ENCODE data around the gene LYPD6B. TPM values are rescaled to one million over a fixed set of nuclear protein-coding genes. Genes with fewer than 3 reads are reported as not detected.

The LYPD6B gene
- total and polyA plus RNA-seq, 10 of the 15 experiments (the other 5 are each of a cell fraction or from before 2014, with no cell fraction given), result 1.0 to 6.6 (median 4.0) TPM

- TF ChIP-seq POU2F2 (IDR thresholded peaks at IDR 0.05; ENCODE audit: borderline replicate concordance, low read depth, low read length) (no peak), ATF7 (IDR thresholded peaks at IDR 0.05; ENCODE audit: low read depth) (no peak), RAD21 (IDR thresholded peaks at IDR 0.05; ENCODE audit: insufficient read depth, low read depth, low read length) (peak; percentile 61), ZNF274 (IDR thresholded peaks at IDR 0.05; ENCODE audit: insufficient read depth, insufficient read length) (no peak), SUPT20H (IDR thresholded peaks at IDR 0.05; ENCODE audit: borderline replicate concordance, control insufficient read depth, low read depth, low read length) (no peak), CREM (IDR thresholded peaks at IDR 0.05; ENCODE audit: low read depth) (no peak), IRF5 (IDR thresholded peaks at IDR 0.05; ENCODE audit: borderline replicate concordance) (no peak), RELA (IDR thresholded peaks at IDR 0.05; ENCODE audit: borderline replicate concordance, partially characterized antibody) (no peak), ZNF217 (IDR thresholded peaks at IDR 0.05) (no peak), MTA2 (IDR thresholded peaks at IDR 0.05; ENCODE audit: low read depth) (no peak), RUNX3 (IDR thresholded peaks at IDR 0.05; ENCODE audit: low read length) (no peak), CEBPZ (IDR thresholded peaks at IDR 0.05; ENCODE audit: low read depth, low read length) (no peak), RCOR1 (conservative IDR thresholded peaks at IDR 0.05; ENCODE audit: low read depth, low read length) (no peak), BCL11A (IDR thresholded peaks at IDR 0.05; ENCODE audit: low read depth, low read length) (no peak), ZNF384 (IDR thresholded peaks at IDR 0.05; ENCODE audit: borderline replicate concordance, low read depth, low read length) (no peak), CBX3 (IDR thresholded peaks at IDR 0.05; ENCODE audit: borderline replicate concordance, low read depth) (no peak), NFYB (IDR thresholded peaks at IDR 0.05; ENCODE audit: insufficient read depth, low read depth, low read length) (no peak), HSF1 (IDR thresholded peaks at IDR 0.05; ENCODE audit: low read depth, low read length) (no peak), PAX5 (IDR thresholded peaks at IDR 0.05; ENCODE audit: borderline replicate concordance, low read depth, low read length) (no peak), FOXK2 (IDR thresholded peaks at IDR 0.05) (no peak), USF1 (IDR thresholded peaks at IDR 0.05; ENCODE audit: borderline replicate concordance, extremely low read length, insufficient read depth, low read depth, low read length) (peak; percentile 69), MYC (IDR thresholded peaks at IDR 0.05; ENCODE audit: insufficient read depth, insufficient read length, insufficient replicate concordance, low read length, severe bottlenecking) (no peak), ATF3 (IDR thresholded peaks at IDR 0.05; ENCODE audit: borderline replicate concordance, extremely low read depth, low read depth, low read length) (peak; percentile 14; the same call in 1 of the 2 replicates), KDM1A (IDR thresholded peaks at IDR 0.05; ENCODE audit: borderline replicate concordance) (no peak)
Measured at GRCh38 chr2:149040451-149040850, 2.0 kb downstream of the LYPD6B start (continued).
